ENCODE data around the gene AGAP1. TPM values are rescaled to one million over a fixed set of nuclear protein-coding genes. Genes with fewer than 3 reads are reported as not detected.
A peak's percentile ranks its signal among the peaks of the same experiment; 100 is the strongest.

Gene AGAP1
- total RNA-seq, 1 donor from 2014 or later: 20.4 TPM

GRCh38 chr2:235663875-235664274 is 170.0 kb downstream of the AGAP1 start:
- H3K36me3 Mint-ChIP-seq: no peaks in the 10 kb centered on the region
- Histone ChIP-seq H3K9ac (no peak overlapping the region), H3K79me2 (ENCODE audit: low read depth) (peaks cover 81% of the 10 kb centered on the region), H3K4me2 (no peak overlapping the region), H3K4me1 (peaks cover 50% of the 10 kb centered on the region), H3K9me3 (ENCODE audit: low read depth) (no peaks in the 10 kb centered on the region), H2AFZ (replicated peaks) (no peak overlapping the region), H3K27me3 (no peaks in the 10 kb centered on the region), H4K20me1 (ENCODE audit: low read depth) (peaks cover 96% of the 10 kb centered on the region), H3K36me3 (no peaks in the 10 kb centered on the region), H3K4me3 (no peak overlapping the region), H3K27ac (no peak overlapping the region), H3F3A (ENCODE audit: low read depth) (peaks cover 20% of the 10 kb centered on the region)
- DNase-seq (ENCODE audit: low spot score): no peak
- no peaks in the 10 kb centered on the region for H3K9me3 Mint-ChIP-seq
- TF ChIP-seq, protein P1, sequence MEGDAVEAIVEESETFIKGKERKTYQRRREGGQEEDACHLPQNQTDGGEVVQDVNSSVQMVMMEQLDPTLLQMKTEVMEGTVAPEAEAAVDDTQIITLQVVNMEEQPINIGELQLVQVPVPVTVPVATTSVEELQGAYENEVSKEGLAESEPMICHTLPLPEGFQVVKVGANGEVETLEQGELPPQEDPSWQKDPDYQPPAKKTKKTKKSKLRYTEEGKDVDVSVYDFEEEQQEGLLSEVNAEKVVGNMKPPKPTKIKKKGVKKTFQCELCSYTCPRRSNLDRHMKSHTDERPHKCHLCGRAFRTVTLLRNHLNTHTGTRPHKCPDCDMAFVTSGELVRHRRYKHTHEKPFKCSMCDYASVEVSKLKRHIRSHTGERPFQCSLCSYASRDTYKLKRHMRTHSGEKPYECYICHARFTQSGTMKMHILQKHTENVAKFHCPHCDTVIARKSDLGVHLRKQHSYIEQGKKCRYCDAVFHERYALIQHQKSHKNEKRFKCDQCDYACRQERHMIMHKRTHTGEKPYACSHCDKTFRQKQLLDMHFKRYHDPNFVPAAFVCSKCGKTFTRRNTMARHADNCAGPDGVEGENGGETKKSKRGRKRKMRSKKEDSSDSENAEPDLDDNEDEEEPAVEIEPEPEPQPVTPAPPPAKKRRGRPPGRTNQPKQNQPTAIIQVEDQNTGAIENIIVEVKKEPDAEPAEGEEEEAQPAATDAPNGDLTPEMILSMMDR (IDR thresholded peaks at IDR 0.05): no peak
- no peak for TF ChIP-seq EZH2phosphoT487 (IDR thresholded peaks at IDR 0.05)
- TF ChIP-seq EZH2 (IDR thresholded peaks at IDR 0.05): no peak
- H3K4me1 Mint-ChIP-seq: peaks cover 68% of the 10 kb centered on the region
- H3K27me3 Mint-ChIP-seq (ENCODE audit: insufficient read depth, low read depth): peaks cover 10% of the 10 kb centered on the region
- no peak overlapping the region for H3K4me3 Mint-ChIP-seq
- H3K27ac Mint-ChIP-seq: no peak overlapping the region

DNA sequence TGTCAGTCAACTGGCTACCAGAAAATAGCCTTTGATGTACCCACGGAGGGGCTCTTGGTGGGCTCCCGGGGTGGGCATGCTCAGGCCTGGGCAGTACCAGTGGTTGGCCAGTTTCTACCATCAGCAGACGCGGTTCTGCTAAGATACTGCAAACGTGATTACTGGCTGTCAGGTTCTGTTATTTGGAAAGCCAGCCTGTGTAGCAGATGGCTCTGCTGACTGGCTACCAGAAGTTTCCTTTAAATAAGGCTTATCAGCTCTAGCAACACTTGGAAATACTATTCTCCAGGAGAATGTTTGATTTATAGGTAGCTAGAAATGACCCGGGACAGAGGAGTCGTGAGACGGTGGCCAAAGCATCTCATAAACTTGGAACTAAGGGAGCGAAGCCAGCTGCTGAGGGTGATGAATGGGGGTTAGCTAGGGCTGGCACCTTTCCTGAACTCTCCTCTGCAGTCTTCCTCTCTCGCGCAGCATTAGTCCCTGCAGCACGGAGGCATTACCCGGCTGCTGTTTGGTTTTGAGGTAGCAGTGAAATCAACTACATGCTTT is 171.9 kb downstream of the AGAP1 start:
- Histone ChIP-seq H3F3A (ENCODE audit: low read depth) (peaks cover 12% of the 10 kb centered on the region), H3K36me3 (no peaks in the 10 kb centered on the region), H3K4me3 (peak overlapping the region; percentile 48), H2AFZ (replicated peaks) (no peak overlapping the region), H3K9ac (no peak overlapping the region), H3K27ac (no peak overlapping the region), H3K4me1 (peaks cover 36% of the 10 kb centered on the region), H3K9me3 (ENCODE audit: low read depth) (no peaks in the 10 kb centered on the region), H3K79me2 (ENCODE audit: low read depth) (peaks cover 75% of the 10 kb centered on the region), H3K27me3 (peaks cover 8% of the 10 kb centered on the region), H4K20me1 (ENCODE audit: low read depth) (peaks cover 90% of the 10 kb centered on the region), H3K4me2 (peak overlapping the region; percentile 90)
- H3K4me1 Mint-ChIP-seq: peaks cover 52% of the 10 kb centered on the region
- TF ChIP-seq EZH2 (IDR thresholded peaks at IDR 0.05) (no peak), EZH2phosphoT487 (IDR thresholded peaks at IDR 0.05) (no peak)
- TF ChIP-seq, protein P1 (IDR thresholded peaks at IDR 0.05): no peak
- H3K27me3 Mint-ChIP-seq (ENCODE audit: insufficient read depth, low read depth): peaks cover 9% of the 10 kb centered on the region
- H3K27ac Mint-ChIP-seq: no peak overlapping the region
- no peaks in the 10 kb centered on the region for H3K36me3 Mint-ChIP-seq
- H3K4me3 Mint-ChIP-seq: peak overlapping the region; percentile 72
- H3K9me3 Mint-ChIP-seq: no peaks in the 10 kb centered on the region
- peak; percentile 45 for DNase-seq (ENCODE audit: low spot score)

GRCh38 chr2:235666213-235666781 is 172.5 kb downstream of the AGAP1 start:
- peak overlapping the region; percentile 48 for H3K4me3 ChIP-seq
- peak overlapping the region; percentile 50 for H3K27ac Mint-ChIP-seq
- peaks cover 12% of the 10 kb centered on the region for H3F3A ChIP-seq (ENCODE audit: low read depth)
- H3K4me2 ChIP-seq: peak overlapping the region; percentile 90
- peaks cover 14% of the 10 kb centered on the region for H3K27me3 ChIP-seq
- peaks cover 90% of the 10 kb centered on the region for H4K20me1 ChIP-seq (ENCODE audit: low read depth)
- peaks cover 47% of the 10 kb centered on the region for H3K4me1 Mint-ChIP-seq
- no peaks in the 10 kb centered on the region for H3K9me3 Mint-ChIP-seq
- DNase-seq (ENCODE audit: low spot score): peak; percentile 80
- no peak overlapping the region for H2AFZ ChIP-seq (replicated peaks)
- TF ChIP-seq, protein P1 (IDR thresholded peaks at IDR 0.05): no peak
- TF ChIP-seq EZH2phosphoT487 (IDR thresholded peaks at IDR 0.05): no peak
- TF ChIP-seq EZH2 (IDR thresholded peaks at IDR 0.05): no peak
- H3K9ac ChIP-seq: peak overlapping the region; percentile 36
- peaks cover 33% of the 10 kb centered on the region for H3K4me1 ChIP-seq
- no peak overlapping the region for H3K27ac ChIP-seq
- peaks cover 7% of the 10 kb centered on the region for H3K27me3 Mint-ChIP-seq (ENCODE audit: insufficient read depth, low read depth)
- H3K4me3 Mint-ChIP-seq: peak overlapping the region; percentile 72
- no peaks in the 10 kb centered on the region for H3K9me3 ChIP-seq (ENCODE audit: low read depth)
- peaks cover 75% of the 10 kb centered on the region for H3K79me2 ChIP-seq (ENCODE audit: low read depth)
- no peaks in the 10 kb centered on the region for H3K36me3 ChIP-seq
- H3K36me3 Mint-ChIP-seq: no peaks in the 10 kb centered on the region

Measured in neural progenitor cell (in vitro differentiated cells).